NB4 (cell line): ENCODE measurements around the gene LARP4B.

Experiments used
- MAX ChIP-seq: IDR thresholded peaks from 2 replicates; pipeline ENCODE4 v1.6.1; 2011; ENCODE audit warnings: low read depth, low read length
- MYC ChIP-seq: IDR thresholded peaks from 2 replicates; pipeline ENCODE4 v1.6.1; 2011; ENCODE audit warnings: low read depth, low read length
- POLR2A ChIP-seq: IDR thresholded peaks from 2 replicates; pipeline ENCODE4 v1.6.1; 2011; ENCODE audit warnings: mild to moderate bottlenecking; ENCODE audit not compliant: insufficient read length; ENCODE audit errors: extremely low read depth
- TF ChIP-seq, protein P1 (sequence below): IDR thresholded peaks from one replicate; pipeline ENCODE4 v1.5.1; 2012; ENCODE audit warnings: low read depth, low read length

DNA sequence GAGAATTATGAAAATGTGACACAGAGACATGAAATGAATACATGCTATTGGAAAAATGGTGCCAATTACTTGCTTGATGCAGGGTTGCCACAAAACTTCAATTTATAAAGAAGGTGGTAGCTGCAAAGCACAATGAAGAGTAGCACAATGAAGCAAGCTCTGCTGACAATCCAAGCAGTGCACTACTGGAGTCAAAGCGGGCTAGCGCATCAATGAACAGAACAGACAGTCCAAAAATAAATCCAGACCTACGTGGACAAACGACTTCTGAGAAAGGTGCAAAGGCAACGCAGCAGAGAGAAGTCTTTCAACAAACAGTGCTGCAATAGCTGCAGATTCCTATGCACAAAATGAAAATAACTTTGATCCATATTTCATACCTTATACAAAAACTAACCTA, 75.8 kb downstream of the LARP4B start:
- TF ChIP-seq MAX = no peak
- TF ChIP-seq, protein P1, sequence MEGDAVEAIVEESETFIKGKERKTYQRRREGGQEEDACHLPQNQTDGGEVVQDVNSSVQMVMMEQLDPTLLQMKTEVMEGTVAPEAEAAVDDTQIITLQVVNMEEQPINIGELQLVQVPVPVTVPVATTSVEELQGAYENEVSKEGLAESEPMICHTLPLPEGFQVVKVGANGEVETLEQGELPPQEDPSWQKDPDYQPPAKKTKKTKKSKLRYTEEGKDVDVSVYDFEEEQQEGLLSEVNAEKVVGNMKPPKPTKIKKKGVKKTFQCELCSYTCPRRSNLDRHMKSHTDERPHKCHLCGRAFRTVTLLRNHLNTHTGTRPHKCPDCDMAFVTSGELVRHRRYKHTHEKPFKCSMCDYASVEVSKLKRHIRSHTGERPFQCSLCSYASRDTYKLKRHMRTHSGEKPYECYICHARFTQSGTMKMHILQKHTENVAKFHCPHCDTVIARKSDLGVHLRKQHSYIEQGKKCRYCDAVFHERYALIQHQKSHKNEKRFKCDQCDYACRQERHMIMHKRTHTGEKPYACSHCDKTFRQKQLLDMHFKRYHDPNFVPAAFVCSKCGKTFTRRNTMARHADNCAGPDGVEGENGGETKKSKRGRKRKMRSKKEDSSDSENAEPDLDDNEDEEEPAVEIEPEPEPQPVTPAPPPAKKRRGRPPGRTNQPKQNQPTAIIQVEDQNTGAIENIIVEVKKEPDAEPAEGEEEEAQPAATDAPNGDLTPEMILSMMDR = no peak
- TF ChIP-seq POLR2A = no peak
- no peak for TF ChIP-seq MYC
